DND-41 (cell line): ENCODE data around the gene COTL1.

Source experiments
- EZH2 ChIP-seq: IDR thresholded peaks from 3 replicates; pipeline ENCODE4 v1.6.1; 2012; ENCODE audit warnings: borderline replicate concordance, low read depth, mild to moderate bottlenecking, moderate library complexity, low read length, inconsistent platforms; ENCODE audit not compliant: severe bottlenecking
- TF ChIP-seq, protein P1 (sequence below): IDR thresholded peaks from 2 replicates; pipeline ENCODE4 v1.5.1; 2012; ENCODE audit warnings: borderline replicate concordance, low read length, moderate library complexity, mild to moderate bottlenecking; ENCODE audit not compliant: poor library complexity, severe bottlenecking; ENCODE audit errors: extremely low read depth

GRCh38 chr16:84612686-84613085 is 5.2 kb downstream of the COTL1 start:
- TF ChIP-seq, protein P1, sequence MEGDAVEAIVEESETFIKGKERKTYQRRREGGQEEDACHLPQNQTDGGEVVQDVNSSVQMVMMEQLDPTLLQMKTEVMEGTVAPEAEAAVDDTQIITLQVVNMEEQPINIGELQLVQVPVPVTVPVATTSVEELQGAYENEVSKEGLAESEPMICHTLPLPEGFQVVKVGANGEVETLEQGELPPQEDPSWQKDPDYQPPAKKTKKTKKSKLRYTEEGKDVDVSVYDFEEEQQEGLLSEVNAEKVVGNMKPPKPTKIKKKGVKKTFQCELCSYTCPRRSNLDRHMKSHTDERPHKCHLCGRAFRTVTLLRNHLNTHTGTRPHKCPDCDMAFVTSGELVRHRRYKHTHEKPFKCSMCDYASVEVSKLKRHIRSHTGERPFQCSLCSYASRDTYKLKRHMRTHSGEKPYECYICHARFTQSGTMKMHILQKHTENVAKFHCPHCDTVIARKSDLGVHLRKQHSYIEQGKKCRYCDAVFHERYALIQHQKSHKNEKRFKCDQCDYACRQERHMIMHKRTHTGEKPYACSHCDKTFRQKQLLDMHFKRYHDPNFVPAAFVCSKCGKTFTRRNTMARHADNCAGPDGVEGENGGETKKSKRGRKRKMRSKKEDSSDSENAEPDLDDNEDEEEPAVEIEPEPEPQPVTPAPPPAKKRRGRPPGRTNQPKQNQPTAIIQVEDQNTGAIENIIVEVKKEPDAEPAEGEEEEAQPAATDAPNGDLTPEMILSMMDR = no peak
- no peak for TF ChIP-seq EZH2
